Astrocyte (in vitro differentiated cells and primary cell): Measurements from ENCODE around the gene JAM3. TPM values are rescaled to one million over a fixed set of nuclear protein-coding genes. Genes with fewer than 3 reads are reported as not detected.

ENCODE experiments used
- DNase-seq: peaks from one replicate; pipeline ENCODE4 v3.0.0-alpha.2; 2010; ENCODE audit warnings: low read depth
- FAIRE-seq: peaks from 2 replicates; lab custom pipeline; 2011; peaks lifted over from hg19 to GRCh38; lab: Jason Lieb, UNC
- H2AFZ ChIP-seq: 2 replicates; pipeline ENCODE4 v1.6.0; 2012; ENCODE audit warnings: low read depth, low read length, inconsistent platforms
- H3K27ac ChIP-seq: 2 replicates; pipeline ENCODE4 v1.5.1; 2011; ENCODE audit warnings: low read depth, low read length, inconsistent platforms
- H3K27me3 ChIP-seq: 2 replicates; pipeline ENCODE4 v1.6.0; 2011; ENCODE audit warnings: low read length, inconsistent platforms; ENCODE audit not compliant: insufficient read depth
- H3K36me3 ChIP-seq: 2 replicates; pipeline ENCODE4 v1.5.1; 2011; ENCODE audit warnings: low read length, inconsistent platforms; ENCODE audit not compliant: insufficient read depth
- H3K4me1 ChIP-seq: 2 replicates; pipeline ENCODE4 v1.5.1; 2011; ENCODE audit warnings: low read length, inconsistent platforms; ENCODE audit not compliant: insufficient read depth
- H3K4me2 ChIP-seq: 2 replicates; pipeline ENCODE4 v1.6.0; 2012; ENCODE audit warnings: low read length, inconsistent platforms
- H3K4me3 ChIP-seq: 2 replicates; pipeline ENCODE4 v1.5.1; 2011; ENCODE audit warnings: low read depth, mild to moderate bottlenecking, low read length, inconsistent platforms; ENCODE audit not compliant: insufficient read depth
- H3K79me2 ChIP-seq: 2 replicates; pipeline ENCODE4 v1.6.0; 2012; ENCODE audit warnings: mild to moderate bottlenecking, low read length, inconsistent platforms; ENCODE audit not compliant: insufficient read depth
- H3K9ac ChIP-seq: 2 replicates; pipeline ENCODE4 v1.6.0; 2012; ENCODE audit warnings: mild to moderate bottlenecking, low read length, inconsistent platforms
- H3K9me3 ChIP-seq: 2 replicates; pipeline ENCODE4 v1.5.1; 2012; ENCODE audit warnings: low read depth, mild to moderate bottlenecking, low read length, inconsistent platforms; ENCODE audit not compliant: insufficient read depth
- H4K20me1 ChIP-seq: 2 replicates; pipeline ENCODE4 v1.6.0; 2012; ENCODE audit warnings: low read length, inconsistent platforms; ENCODE audit not compliant: insufficient read depth
- H3K27ac Mint-ChIP-seq: one replicate; pipeline ENCODE4 v1.8.0; 2021; ENCODE audit warnings: mild to moderate bottlenecking, mixed read lengths; ENCODE audit not compliant: unreplicated experiment
- H3K27me3 Mint-ChIP-seq: one replicate; pipeline ENCODE4 v1.8.0; 2021; ENCODE audit warnings: low read depth, mixed read lengths; ENCODE audit not compliant: unreplicated experiment
- H3K36me3 Mint-ChIP-seq: one replicate; pipeline ENCODE4 v1.8.0; 2021; ENCODE audit warnings: low read depth, mixed read lengths; ENCODE audit not compliant: unreplicated experiment
- H3K4me1 Mint-ChIP-seq: one replicate; pipeline ENCODE4 v1.8.0; 2021; ENCODE audit warnings: low read depth, mixed read lengths; ENCODE audit not compliant: unreplicated experiment
- H3K4me3 Mint-ChIP-seq: one replicate; pipeline ENCODE4 v1.8.0; 2021; ENCODE audit warnings: mild to moderate bottlenecking, moderate library complexity, mixed read lengths; ENCODE audit not compliant: unreplicated experiment
- H3K9me3 Mint-ChIP-seq: one replicate; pipeline ENCODE4 v1.8.0; 2021; ENCODE audit warnings: mild to moderate bottlenecking, mixed read lengths; ENCODE audit not compliant: unreplicated experiment
- EZH2 ChIP-seq: IDR thresholded peaks from 2 replicates; pipeline ENCODE4 v1.6.1; 2012; ENCODE audit warnings: mild to moderate bottlenecking, low read length, inconsistent platforms; ENCODE audit not compliant: insufficient read depth
- total RNA-seq: library from RNA; stranded (reverse); gene quantifications from 2 replicates; pipeline ENCODE4 v1.2.1, GENCODE V29; 2021
- TF ChIP-seq, protein P1 (sequence below): IDR thresholded peaks from 2 replicates; pipeline ENCODE4 v1.5.1; 2011; ENCODE audit warnings: low read depth, mild to moderate bottlenecking, inconsistent platforms, low read length, moderate library complexity; ENCODE audit not compliant: insufficient read depth

Gene JAM3
- total RNA-seq, 1 donor from 2014 or later, result 88.3 TPM

DNA sequence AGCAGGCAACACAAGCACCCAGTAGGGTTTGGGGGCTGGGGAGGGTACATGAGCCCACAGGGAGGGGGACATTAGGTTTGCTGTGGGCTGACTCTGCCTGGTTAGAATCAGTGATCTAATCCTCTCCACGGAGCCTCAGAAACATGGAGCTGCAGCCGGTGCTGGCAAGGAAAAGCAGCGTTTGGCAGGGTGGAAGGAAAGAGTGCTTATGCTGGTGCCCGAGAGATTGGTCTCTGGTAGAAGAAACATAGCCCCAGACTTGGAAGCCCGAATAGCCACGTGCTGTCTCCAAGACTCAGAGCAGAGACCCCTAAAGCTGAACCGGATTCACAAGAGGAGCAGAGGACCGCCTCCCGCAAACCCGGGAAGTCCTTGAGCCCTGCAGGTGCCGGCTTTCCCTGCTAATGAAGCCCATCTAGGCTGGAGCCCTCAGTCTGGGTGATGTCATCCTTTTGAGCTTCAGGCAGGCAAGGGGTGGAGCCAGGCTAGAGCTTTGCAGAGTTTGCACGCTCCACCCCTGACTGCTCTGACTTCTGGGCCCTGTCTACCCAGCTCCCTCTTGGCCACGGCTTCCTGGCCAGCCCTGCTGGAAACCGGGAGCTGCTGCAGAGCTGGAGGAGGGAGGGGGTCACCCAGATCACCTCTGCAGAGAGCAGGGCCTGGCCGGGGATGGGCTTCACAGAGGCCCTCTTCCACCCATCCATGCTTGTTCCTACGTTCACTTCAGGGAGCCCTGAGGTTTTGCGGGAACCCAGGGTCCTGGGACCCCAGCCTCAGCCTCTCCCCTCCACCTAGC is 35.0 kb upstream of the JAM3 start:
- H3K27me3 Mint-ChIP-seq, result peaks cover 29% of the 10 kb centered on the region
- no peaks in the 10 kb centered on the region for H3K9me3 Mint-ChIP-seq
- Histone ChIP-seq H3K79me2 (no peaks in the 10 kb centered on the region), H4K20me1 (no peaks in the 10 kb centered on the region), H3K27me3 (peaks cover 11% of the 10 kb centered on the region), H2AFZ (peak overlapping the region; percentile 53), H3K9me3 (no peaks in the 10 kb centered on the region), H3K4me1 (peaks cover 28% of the 10 kb centered on the region), H3K4me2 (peak overlapping the region; percentile 76), H3K9ac (no peak overlapping the region), H3K27ac (no peak overlapping the region), H3K4me3 (no peak overlapping the region), H3K36me3 (no peaks in the 10 kb centered on the region)
- H3K36me3 Mint-ChIP-seq, result no peaks in the 10 kb centered on the region
- DNase-seq, result peak; percentile 84
- peaks cover 29% of the 10 kb centered on the region for H3K4me1 Mint-ChIP-seq
- H3K4me3 Mint-ChIP-seq, result no peak overlapping the region
- TF ChIP-seq EZH2, result no peak
- TF ChIP-seq, protein P1, sequence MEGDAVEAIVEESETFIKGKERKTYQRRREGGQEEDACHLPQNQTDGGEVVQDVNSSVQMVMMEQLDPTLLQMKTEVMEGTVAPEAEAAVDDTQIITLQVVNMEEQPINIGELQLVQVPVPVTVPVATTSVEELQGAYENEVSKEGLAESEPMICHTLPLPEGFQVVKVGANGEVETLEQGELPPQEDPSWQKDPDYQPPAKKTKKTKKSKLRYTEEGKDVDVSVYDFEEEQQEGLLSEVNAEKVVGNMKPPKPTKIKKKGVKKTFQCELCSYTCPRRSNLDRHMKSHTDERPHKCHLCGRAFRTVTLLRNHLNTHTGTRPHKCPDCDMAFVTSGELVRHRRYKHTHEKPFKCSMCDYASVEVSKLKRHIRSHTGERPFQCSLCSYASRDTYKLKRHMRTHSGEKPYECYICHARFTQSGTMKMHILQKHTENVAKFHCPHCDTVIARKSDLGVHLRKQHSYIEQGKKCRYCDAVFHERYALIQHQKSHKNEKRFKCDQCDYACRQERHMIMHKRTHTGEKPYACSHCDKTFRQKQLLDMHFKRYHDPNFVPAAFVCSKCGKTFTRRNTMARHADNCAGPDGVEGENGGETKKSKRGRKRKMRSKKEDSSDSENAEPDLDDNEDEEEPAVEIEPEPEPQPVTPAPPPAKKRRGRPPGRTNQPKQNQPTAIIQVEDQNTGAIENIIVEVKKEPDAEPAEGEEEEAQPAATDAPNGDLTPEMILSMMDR, result no peak
- peak overlapping the region; percentile 80 for H3K27ac Mint-ChIP-seq
- FAIRE-seq, result peak; percentile 86

DNA sequence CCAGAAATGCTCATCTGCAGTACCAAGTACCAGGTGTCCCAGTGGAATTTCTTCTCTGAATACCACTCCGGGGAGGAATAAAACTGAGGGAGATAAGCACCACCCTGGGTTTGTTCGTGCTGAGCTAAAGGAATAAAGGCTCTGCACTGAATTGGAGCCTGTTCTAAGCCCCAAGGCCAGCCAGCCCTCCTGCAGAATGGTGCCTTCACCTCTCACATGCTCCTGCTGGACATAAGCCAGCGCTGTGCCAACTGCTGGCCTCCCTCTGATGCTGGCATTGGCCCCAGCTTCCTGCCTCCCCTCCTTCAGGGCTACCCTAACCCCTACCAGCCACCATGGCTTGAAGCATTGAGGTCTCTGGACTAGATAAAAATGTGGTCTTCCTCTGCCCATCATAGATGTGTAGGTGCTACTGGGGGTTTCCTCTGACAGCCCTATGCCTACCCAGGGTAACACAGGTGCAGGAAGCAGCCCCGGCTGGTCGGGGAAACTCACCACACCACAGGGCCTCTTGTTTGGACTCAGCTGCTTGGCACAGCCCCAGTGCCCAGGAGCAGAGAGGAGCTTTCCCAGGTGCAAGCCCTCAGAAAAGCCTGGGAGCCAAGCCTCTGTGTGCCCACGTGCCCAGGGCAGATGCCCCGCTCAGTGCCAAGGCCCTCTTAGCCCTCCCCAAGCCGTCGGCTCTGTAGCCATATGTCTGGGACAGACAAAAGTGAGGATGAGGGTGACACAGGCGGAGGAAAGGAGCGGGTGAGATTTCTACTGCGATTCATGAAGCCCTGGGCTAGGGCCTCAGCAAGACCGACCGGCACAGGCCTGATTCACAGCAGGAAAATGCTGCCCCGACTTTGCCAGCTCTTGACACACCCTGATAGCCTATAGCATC is 34.1 kb upstream of the JAM3 start:
- no peak overlapping the region for H3K9ac ChIP-seq
- H3K27me3 ChIP-seq, result peaks cover 10% of the 10 kb centered on the region
- H3K9me3 ChIP-seq, result no peaks in the 10 kb centered on the region
- no peaks in the 10 kb centered on the region for H3K79me2 ChIP-seq
- H3K4me1 ChIP-seq, result peaks cover 28% of the 10 kb centered on the region
- H2AFZ ChIP-seq, result peak overlapping the region; percentile 53
- H3K36me3 ChIP-seq, result no peaks in the 10 kb centered on the region
- Mint-ChIP-seq H3K36me3 (no peaks in the 10 kb centered on the region), H3K27me3 (peaks cover 21% of the 10 kb centered on the region), H3K4me3 (no peak overlapping the region), H3K27ac (peak overlapping the region; percentile 80), H3K4me1 (peaks cover 37% of the 10 kb centered on the region), H3K9me3 (no peaks in the 10 kb centered on the region)
- TF ChIP-seq EZH2, result no peak
- TF ChIP-seq, protein P1, result no peak
- DNase-seq, result no peak
- peak overlapping the region; percentile 76 for H3K4me2 ChIP-seq
- no peak overlapping the region for H3K4me3 ChIP-seq
- no peaks in the 10 kb centered on the region for H4K20me1 ChIP-seq
- no peak overlapping the region for H3K27ac ChIP-seq
- no peak for FAIRE-seq
